HG03460 (cell line): Measurements from ENCODE around the gene GBP2.
"Not testable (repeated sequence)": the region's sequence is repeated elsewhere in the genome, so short reads cannot be mapped to it uniquely, and the experiment has no call there.

Experiments used
- ATAC-seq: cut with Tn5 transposase; IDR thresholded peaks from one replicate; pipeline ENCODE4 v1.9.1; 2021; ENCODE audit not compliant: unreplicated experiment

GBP2 gene

GRCh38 chr1:89128003-89128458 is 2.1 kb upstream of the GBP2 start:
- ATAC-seq: not testable (repeated sequence)

- ATAC-seq: not testable (repeated sequence)
Observed at GRCh38 chr1:89126602-89127565, 970 bp upstream of the GBP2 start.

- peak; percentile 25 for ATAC-seq
Observed at GRCh38 chr1:89125240-89125912, 538 bp downstream of the GBP2 start.

GRCh38 chr1:89121641-89122040 is 4.3 kb downstream of the GBP2 start:
- no peak for ATAC-seq

GRCh38 chr1:89114662-89115061 is 11.3 kb downstream of the GBP2 start:
- no peak for ATAC-seq

- no peak for ATAC-seq
Observed at GRCh38 chr1:89112871-89113613, 12.9 kb downstream of the GBP2 start.

- no peak for ATAC-seq
Observed at GRCh38 chr1:89104687-89105086, 21.2 kb downstream of the GBP2 start.

- no peak for ATAC-seq
Observed at GRCh38 chr1:89104147-89104546, 21.8 kb downstream of the GBP2 start.

- ATAC-seq: no peak
Observed at GRCh38 chr1:89102021-89102420, 23.9 kb downstream of the GBP2 start.

- no peak for ATAC-seq
Observed at GRCh38 chr1:89100412-89100811, 25.5 kb downstream of the GBP2 start.

GRCh38 chr1:89098857-89099256 is 27.1 kb downstream of the GBP2 start:
- no peak for ATAC-seq

GRCh38 chr1:89095737-89096136 is 30.2 kb downstream of the GBP2 start:
- no peak for ATAC-seq

- ATAC-seq: no peak
Observed at GRCh38 chr1:89089962-89090361, 36.0 kb downstream of the GBP2 start.

- no peak for ATAC-seq
Observed at GRCh38 chr1:89088572-89088971, 37.3 kb downstream of the GBP2 start.

GRCh38 chr1:89087241-89087640 is 38.7 kb downstream of the GBP2 start:
- no peak for ATAC-seq

GRCh38 chr1:89085781-89086180 is 40.1 kb downstream of the GBP2 start:
- ATAC-seq: no peak

- no peak for ATAC-seq
Observed at GRCh38 chr1:89081005-89081404, 44.9 kb downstream of the GBP2 start.

- ATAC-seq: not testable (repeated sequence)
Observed at GRCh38 chr1:89080068-89080467, 45.8 kb downstream of the GBP2 start.

- ATAC-seq: not testable (repeated sequence)
Observed at GRCh38 chr1:89072466-89073065, 53.3 kb downstream of the GBP2 start.

- no peak for ATAC-seq
Observed at GRCh38 chr1:89070509-89070908, 55.4 kb downstream of the GBP2 start.

GRCh38 chr1:89069951-89070350 is 56.0 kb downstream of the GBP2 start:
- no peak for ATAC-seq
